Forelimb muscle (tissue), 1 donor: Measurements from ENCODE around the gene ACSM2A. TPM values are rescaled to one million over a fixed set of nuclear protein-coding genes. Genes with fewer than 3 reads are reported as not detected.
"Not testable (repeated sequence)": the region's sequence is repeated elsewhere in the genome, so short reads cannot be mapped to it uniquely, and the experiment has no call there.

Source experiments
- DNase-seq: peaks from one replicate; pipeline ENCODE4 v3.0.0-alpha.2; 2013; ENCODE audit warnings: low read depth
- polyA plus RNA-seq: library from polyadenylated mRNA; unstranded; fragments of 120-200 nt; gene quantifications from one replicate; pipeline ENCODE4 v1.2.1, GENCODE V29; 2013; ENCODE audit not compliant: insufficient read length

Gene ACSM2A
- polyA plus RNA-seq, 1 donor = 0.35 TPM

DNA sequence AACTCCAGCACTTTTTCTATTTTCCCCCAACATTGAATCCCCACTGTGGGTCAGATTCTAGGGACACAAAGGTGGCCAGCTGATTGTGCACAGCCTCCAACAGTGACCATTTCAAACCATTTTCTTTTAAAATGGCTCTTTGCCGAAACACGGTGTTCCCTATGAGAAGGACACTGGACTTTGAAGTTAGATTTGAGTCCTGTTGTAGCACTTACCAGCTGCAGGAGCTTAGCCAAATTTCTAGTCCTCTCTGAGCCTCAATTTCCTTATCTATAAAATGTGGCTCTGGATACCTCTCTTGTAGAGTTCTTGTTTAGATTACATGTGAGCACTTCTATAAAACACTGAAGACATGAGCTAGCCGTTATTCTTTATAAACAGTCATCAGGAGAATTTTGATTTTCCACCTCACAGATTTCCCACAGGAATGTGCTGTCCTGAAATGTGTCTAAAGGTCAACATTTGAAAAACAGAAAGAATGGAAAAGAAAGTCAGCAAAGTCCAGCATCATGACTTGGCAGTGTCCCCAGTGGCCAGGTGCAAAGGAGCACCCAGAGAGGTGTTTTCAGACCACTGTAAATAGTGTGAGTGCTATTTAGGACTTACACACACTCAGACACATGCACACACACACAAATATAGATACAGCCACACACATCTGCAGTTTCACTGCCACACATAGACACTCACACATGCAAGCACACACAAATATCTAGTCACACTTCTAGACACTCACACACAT, 4.5 kb upstream of the ACSM2A start:
- not testable (repeated sequence) for DNase-seq

DNA sequence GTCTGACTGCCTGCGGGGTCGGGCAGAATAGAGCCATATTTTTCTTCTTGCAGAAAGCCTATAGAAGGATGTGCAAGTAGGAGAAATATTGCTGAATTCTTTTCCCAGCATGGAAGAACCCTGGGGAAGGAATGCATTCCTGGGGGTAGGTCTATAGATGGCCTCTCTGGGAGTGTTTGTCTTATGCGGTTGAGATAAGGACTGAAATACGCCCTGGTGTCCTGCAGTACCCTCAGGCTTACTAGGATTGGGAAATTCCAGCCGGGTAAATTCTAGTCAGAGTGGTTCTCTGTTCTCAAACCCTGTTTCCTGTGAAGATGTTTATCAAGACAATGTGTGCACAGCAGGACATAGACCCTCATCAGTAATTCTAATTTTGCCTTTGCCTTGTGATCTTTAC, 2.3 kb downstream of the ACSM2A start:
- not testable (repeated sequence) for DNase-seq

DNA sequence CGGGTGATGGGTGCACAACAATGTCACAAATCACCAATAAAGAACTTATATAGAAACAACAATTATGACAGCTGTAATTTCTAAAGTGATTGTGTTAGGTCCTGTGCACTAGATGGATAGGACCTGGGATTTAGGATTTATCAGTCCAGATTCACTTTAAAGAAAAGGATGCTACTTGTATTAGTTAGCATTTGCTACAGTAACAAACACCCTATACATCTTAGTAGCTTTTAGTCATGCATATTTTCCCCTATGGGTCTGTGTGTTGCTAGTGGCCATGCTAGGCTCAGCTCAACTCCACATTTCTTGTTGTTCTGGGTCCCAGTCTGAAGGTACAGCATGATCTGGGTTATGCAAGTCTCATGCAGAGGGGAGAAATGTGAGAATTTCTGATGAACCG, 7.9 kb downstream of the ACSM2A start:
- not testable (repeated sequence) for DNase-seq

DNA sequence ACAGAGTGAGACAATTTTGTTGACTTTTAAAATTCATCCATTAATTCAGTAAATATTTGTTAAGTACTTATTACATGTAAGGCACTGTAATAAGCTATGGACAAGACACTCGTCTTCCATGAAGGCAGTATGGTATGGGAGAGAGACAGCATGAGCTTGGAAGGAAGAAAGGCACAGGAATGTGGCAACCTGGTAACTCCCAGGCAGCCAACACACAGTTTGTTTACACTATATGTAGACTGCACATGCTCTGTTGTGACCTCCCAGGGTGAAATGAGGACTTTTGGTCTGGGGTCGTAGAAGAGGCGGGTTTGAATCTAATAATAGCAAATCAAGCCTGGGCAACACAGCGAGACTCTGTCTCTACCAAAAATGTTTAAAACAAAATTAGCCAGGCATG, 9.0 kb downstream of the ACSM2A start:
- DNase-seq = not testable (repeated sequence)

DNA sequence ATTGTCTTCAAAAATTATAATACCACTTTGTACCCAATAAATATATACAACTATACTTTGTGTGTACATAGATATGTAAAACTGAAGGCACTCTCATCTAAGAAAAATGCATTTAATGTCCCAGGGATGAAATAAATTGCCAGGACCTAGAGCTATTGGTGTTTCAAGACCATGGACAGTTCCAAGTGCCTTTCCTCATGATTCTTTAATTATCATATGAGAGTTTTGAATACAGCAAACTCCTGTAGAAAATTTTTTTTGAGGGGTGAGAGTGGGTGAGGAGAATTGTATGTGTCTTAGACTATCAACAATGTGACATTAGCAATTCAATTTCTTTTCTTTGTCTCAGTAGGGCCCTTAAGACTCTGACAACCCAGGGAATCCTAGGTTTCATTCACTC, 17.6 kb downstream of the ACSM2A start:
- DNase-seq = not testable (repeated sequence)

DNA sequence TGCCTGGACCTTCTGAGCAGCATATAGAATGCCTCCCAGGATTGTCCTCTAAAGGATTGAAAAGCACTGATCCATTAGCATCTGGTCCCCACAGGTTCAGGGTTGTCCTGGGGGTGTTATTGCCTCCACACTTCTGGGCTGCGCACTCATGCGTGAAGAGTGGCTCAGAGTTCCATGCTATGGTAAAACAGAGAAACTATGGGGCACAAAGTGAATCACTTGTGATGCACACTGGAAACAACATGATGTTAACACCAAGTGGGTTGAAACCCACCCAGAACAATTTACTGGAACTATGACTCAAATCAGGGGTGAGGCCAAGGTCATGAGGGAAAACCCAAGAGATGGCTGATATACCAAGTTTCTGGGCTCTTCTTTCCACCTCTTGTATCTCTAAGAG, 18.6 kb downstream of the ACSM2A start:
- not testable (repeated sequence) for DNase-seq

DNA sequence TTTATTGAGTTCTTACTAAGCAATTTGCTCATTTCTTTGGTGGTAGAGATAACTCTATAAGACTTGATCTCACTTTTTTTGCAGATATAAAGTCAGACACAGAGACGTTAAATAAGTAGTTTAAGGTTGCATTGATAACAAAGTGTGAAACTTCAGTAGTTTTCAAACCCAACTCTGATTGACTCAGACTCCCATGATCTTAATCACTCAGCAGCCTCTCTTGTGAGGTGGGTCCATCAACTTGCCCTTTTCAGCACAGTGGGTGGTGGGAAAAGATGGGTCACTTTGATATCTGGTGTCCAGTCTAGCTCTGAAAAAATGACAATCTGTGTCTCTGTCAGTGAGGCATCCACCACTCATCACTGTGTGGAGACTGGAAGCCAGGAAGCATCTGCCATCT, 19.4 kb downstream of the ACSM2A start:
- DNase-seq = not testable (repeated sequence)

DNA sequence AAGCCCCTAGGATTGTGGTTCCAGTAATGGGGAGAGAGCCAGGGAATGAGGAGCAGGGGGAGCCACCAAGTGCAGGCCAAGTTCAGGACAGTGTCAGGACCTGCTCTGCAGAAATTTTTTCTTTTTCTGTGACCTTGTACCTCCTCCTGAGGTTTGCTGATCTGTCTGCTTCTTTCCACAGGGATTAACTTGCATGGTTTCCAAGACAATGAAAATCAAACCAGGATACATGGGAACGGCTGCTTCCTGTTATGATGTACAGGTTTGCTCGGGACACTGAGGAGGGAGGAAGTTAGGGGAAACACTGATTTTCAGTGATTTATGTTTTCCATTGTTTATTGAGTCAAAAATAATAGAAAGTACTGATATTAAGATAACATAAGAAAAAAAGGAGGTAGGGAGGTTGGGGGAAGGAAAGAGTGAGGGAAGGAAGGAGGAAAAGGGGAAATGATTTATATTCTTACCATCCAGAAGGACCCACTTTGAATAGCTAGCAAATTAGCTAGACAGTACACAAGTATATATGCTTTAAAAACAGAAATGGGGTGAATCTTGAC, 25.9 kb downstream of the ACSM2A start:
- DNase-seq = not testable (repeated sequence)

DNA sequence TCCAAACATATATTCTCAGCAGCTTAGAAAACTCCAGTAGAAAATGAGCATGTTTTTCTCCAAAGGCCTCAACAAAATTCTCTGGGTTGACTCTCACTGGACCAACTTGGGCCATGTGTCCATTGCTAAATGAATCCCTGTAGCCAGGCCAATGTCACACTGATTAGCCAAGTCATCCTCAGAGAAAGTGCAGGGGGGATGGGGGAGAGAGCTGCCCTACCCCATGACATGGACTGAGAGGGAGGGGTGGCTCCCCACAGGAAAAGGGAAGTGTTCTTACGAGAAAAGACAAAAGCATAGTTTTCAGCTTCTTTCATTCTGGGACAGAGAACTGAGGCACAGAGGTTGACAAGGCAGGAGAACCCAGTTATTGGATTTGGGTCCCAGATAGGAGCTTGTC, 32.7 kb downstream of the ACSM2A start:
- not testable (repeated sequence) for DNase-seq

DNA sequence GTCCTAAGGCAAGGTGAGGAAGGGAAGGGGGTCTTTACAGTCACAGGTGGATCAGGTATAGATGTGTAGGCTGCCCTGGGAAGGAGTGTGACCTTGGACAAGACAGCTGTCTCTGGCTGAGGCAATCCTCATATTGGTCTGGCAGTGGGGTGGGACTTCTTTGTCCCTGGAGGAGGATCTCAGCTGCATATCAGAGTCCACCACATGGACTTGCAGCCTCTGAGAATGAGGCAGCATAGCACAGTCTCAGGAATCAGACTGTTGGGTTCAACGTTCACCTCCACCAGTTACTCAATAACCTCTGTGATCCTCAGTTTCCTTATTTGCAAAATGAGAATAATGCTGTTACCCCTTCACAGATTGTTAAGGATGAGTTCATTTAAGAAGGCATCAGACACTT, 33.4 kb downstream of the ACSM2A start:
- no peak for DNase-seq

DNA sequence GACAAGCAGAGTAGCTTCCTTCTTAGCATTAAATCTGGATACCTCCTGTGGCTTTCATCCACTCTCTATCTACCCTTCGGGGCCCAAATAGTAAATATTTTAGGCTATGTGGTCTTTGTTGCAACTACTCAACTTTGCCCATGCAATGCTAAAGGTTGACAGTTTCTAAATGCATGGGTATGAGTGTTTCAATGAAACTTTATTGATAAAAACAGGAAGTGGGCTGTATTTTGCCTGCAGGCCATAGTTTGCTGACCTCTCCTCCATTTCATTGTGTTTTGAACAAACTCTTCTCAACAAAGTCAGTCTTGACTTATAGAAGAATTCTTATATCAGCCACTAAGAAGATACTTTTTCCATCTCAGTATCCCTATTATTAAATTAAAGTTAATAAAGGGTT, 34.1 kb downstream of the ACSM2A start:
- no peak for DNase-seq

DNA sequence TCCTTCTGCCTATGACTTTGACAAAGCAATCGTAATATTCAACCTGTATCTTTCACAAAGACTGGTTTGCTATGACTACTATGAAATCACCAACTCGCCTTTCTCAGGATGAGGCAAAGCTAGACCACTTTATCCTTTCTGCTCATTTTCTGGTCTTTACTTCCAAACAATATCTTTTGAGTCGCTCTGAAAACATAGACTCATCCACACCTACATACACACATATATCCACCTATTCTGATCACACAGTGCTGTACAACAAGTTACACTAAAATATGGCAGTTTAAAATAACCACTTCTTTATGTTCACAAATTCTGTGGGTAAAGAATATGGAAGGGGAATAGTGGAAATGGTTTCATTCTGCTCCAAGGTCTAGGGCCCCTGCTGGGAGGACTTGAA, 39.7 kb downstream of the ACSM2A start:
- DNase-seq = not testable (repeated sequence)

DNA sequence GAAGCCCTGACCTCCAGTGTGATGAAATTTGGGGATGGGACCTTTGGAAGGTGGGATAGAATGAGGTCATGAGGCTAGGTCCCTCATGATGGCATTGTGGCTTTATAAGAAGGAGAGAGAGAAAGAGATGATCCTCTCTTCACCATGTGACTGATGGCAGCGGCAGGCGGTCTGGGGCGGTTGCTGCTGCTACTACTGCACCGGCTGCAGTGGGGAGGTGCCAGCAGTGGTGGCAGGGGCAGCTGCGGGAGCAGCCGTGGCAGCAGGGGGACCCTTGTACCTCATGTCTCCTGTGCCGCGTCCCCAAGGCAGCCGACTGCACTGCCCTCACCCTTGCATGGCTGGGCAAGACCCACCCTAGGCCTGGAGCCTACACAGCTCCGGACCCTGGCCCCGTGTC, 40.1 kb downstream of the ACSM2A start:
- DNase-seq = not testable (repeated sequence)

DNA sequence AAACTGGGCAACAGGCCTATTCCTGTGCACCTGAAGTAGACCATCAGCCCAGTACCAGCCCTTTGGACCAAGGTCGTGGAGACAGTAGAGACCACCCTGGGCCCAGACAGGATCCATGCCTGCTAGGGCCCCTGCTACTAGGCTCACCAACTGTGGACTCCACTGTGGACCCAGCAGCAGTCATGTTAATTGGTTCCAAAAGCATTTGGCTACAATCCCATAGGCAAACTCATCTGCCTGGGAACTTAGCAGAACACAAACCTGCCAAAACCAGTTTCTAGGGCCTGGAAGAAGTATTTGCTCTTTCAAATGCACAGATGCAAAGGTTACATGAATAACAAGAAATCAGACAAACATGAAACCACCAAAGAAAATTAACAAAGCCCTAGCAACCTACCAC, 53.1 kb downstream of the ACSM2A start:
- DNase-seq = no peak

DNA sequence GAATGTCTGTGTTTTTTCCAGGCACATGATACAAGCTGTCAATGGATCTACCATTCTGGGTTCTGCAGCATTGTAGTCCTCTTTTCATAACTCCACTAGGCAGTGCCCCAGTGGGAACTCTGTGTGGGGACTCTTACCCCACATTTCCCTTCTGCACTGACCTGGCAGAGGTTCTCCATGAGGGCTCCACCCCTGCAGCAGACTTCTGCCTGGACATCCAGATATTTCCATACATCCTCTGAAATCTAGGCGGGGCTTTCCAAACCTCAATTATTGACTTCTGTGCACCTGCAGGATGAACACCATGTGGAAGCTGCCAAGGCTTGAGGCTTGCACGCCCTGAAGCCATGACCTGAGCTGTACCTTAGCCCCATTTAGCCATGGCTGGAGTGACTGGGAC, 56.0 kb downstream of the ACSM2A start:
- no peak for DNase-seq

DNA sequence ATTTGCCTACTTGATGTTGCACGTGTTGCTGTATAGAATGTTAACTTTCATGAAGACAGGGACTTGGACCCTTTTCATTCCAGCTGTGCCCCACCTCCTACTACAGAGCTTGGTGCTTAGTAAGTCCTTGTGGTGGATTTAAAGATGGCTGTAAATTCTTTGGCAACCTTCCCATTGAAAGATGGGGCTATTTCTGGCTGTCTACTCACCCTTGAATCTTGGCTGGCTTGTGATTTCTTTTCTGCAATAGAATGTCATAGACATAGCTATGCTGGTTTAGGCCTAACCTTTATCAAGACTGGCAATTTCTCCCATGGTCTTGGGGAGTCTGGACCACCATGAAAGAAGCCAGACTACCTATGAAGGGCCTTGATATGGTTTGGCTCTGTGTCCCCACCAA, 59.0 kb downstream of the ACSM2A start:
- no peak for DNase-seq

DNA sequence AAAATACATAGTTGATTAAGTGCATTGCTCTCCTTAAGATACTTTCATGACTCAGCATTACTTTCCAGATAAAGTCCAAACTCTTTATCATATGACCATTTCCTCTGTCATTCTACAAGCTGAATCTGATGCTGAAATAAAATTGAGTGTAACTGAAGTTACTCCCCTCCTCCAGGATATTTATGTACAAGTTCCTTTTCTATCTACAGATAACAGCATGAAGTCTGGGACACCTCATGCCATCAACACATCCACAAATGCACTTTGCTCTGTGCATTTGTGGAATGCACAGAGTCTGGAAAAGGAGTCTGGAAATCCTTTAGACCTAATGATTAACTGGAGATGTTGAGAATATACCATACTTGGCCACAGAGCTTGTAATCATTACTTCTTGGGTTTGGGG, 64.4 kb downstream of the ACSM2A start:
- DNase-seq = no peak

DNA sequence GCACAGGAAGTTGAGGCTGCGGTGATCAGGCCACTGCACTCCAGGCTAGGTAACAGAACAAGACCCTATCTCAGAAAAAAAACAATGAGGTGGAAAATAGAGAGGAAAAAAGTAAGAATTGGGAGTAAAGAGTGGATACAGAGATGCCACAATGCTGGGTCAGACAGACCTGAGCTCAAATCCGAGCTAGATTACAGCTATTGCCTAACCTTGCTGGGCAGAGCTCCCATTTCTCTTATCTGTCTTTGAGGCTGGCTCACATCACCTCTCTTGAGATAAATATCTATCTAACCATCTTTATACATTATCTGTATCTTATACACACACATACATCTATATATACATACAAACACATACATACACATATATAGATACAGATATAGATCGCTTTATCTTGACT, 65.8 kb downstream of the ACSM2A start:
- no peak for DNase-seq

DNA sequence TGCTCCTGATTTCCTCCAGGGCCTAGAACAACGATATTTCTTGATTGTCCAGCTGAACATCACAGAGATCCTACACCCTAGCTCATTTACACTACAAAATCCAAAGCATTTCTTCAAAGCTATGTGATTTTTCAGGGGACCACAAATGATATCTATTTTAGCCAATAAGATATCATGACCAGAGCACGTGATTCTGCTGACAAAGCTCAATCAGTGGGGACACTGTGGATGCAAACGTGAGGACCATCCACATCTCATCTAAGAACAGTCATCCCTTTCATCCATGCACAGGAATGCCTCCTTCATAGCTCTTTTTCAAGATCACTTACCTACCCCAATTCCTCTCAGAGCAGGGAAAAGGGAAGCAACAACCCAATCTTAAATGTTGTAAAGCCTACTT, 67.9 kb downstream of the ACSM2A start:
- no peak for DNase-seq

DNA sequence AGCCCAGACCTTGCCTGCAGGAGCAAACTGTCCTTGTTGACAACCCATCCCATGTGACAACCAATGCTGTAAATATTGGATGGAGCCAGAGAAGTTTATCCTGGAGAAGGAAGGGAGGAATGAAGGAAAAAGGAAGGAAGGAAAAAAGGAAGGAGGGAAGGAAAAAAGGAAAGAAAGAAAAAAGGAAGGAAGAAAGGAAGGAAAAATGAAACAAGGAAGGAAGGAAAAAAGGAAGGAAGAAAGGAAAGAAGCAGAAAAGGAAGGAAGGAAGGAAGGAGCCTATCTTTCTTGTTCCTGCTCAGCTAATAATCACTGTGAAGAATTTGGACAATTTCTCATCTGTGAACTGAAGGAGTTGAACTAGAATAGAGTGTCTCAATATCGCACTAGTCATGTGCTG, 68.8 kb downstream of the ACSM2A start:
- DNase-seq = no peak

DNA sequence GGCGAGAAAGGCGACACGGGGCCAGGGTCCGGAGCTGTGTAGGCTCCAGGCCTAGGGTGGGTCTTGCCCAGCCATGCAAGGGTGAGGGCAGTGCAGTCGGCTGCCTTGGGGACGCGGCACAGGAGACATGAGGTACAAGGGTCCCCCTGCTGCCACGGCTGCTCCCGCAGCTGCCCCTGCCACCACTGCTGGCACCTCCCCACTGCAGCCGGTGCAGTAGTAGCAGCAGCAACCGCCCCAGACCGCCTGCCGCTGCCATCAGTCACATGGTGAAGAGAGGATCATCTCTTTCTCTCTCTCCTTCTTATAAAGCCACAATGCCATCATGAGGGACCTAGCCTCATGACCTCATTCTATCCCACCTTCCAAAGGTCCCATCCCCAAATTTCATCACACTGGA, 80.5 kb downstream of the ACSM2A start:
- DNase-seq = not testable (repeated sequence)

DNA sequence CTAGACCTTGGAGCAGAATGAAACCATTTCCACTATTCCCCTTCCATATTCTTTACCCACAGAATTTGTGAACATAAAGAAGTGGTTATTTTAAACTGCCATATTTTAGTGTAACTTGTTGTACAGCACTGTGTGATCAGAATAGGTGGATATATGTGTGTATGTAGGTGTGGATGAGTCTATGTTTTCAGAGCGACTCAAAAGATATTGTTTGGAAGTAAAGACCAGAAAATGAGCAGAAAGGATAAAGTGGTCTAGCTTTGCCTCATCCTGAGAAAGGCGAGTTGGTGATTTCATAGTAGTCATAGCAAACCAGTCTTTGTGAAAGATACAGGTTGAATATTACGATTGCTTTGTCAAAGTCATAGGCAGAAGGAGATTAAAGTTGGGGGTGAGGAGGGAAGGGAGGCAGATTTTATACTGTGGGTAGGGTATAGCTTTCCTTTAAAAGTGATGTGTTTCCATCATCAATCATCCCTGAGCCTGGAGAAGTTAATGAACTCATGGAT, 81.0 kb downstream of the ACSM2A start:
- DNase-seq = not testable (repeated sequence)

DNA sequence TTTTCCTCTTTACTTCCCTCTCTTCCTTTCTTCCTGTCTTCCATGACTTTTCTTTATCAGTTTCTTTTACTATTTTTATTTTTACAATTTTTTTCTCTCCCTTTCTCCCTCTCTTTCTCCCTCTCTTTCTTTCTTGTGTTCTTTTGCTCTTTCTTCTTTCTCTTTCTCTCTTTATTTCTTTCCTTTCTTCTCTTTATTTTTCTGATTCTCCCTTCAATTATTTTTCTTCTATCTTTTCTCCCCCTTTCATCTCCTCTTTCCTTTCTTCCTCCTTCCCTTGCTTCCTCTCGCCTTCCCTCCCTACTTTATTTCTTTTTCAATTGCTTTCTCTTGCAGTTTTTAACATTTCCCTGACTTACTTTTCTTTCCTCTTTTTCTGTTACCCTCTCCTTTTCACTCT, 85.3 kb downstream of the ACSM2A start:
- not testable (repeated sequence) for DNase-seq
